AG09309 (cell line): ENCODE measurements around the gene NATD1.

ENCODE experiments used
- DNase-seq: peaks from one replicate; pipeline ENCODE4 v3.0.0-alpha.2; 2010; ENCODE audit warnings: low read depth
- H3K4me3 ChIP-seq: 2 replicates; pipeline ENCODE4 v1.5.1; 2011; ENCODE audit warnings: mild to moderate bottlenecking, low read depth, low read length, moderate library complexity; ENCODE audit not compliant: control insufficient read depth
- TF ChIP-seq, protein P1 (sequence below): IDR thresholded peaks from 2 replicates; pipeline ENCODE4 v1.5.1; 2011; ENCODE audit warnings: mild to moderate bottlenecking, low read depth, low read length, inconsistent platforms; ENCODE audit not compliant: insufficient read depth, control insufficient read depth; ENCODE audit errors: missing control alignments

NATD1 gene

GRCh38 chr17:21279582-21279981 is 26.4 kb upstream of the NATD1 start:
- TF ChIP-seq, protein P1, sequence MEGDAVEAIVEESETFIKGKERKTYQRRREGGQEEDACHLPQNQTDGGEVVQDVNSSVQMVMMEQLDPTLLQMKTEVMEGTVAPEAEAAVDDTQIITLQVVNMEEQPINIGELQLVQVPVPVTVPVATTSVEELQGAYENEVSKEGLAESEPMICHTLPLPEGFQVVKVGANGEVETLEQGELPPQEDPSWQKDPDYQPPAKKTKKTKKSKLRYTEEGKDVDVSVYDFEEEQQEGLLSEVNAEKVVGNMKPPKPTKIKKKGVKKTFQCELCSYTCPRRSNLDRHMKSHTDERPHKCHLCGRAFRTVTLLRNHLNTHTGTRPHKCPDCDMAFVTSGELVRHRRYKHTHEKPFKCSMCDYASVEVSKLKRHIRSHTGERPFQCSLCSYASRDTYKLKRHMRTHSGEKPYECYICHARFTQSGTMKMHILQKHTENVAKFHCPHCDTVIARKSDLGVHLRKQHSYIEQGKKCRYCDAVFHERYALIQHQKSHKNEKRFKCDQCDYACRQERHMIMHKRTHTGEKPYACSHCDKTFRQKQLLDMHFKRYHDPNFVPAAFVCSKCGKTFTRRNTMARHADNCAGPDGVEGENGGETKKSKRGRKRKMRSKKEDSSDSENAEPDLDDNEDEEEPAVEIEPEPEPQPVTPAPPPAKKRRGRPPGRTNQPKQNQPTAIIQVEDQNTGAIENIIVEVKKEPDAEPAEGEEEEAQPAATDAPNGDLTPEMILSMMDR, result no peak
- DNase-seq, result no peak
- H3K4me3 ChIP-seq, result no peak overlapping the region

- no peak overlapping the region for H3K4me3 ChIP-seq
- TF ChIP-seq, protein P1, result no peak
- DNase-seq, result no peak
Measured at GRCh38 chr17:21279198-21279535, 26.0 kb upstream of the NATD1 start.

DNA sequence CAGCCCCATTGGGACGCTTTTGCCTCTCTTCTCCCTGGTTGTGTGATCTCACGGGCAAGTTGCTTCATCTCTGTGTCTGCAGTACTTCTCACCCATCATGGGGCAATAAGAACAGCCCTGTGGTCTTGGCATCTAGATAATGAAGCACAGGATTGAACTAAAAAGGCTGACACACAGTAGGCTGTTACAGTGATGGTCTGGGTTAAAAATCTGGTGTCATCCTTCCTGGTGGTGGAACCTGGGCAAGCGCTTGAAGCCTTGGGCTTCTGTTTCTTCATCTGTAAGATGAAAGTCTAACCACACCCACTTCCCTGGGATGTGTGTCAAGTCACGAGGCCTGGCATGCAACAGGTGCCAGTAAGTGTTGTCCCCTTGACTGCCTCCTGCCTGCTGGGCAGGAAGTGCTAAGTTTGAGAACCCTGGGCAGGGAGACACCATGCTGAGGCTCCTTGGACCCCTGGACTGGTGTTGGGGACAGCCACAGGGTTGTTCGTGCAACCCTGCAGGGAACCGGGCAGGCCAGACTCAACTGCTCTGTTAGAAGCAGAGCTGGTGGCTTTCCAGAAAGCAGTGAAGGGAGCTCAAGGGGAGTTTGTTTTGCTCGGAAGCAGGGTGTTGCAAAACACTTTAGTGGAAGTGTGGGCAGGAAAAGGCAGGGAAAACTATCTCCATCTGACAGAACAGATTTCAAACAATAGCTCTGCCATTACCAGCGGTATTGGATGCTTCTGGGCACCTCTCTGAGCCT is 25.4 kb upstream of the NATD1 start:
- no peak overlapping the region for H3K4me3 ChIP-seq
- TF ChIP-seq, protein P1, result no peak
- DNase-seq, result no peak

DNA sequence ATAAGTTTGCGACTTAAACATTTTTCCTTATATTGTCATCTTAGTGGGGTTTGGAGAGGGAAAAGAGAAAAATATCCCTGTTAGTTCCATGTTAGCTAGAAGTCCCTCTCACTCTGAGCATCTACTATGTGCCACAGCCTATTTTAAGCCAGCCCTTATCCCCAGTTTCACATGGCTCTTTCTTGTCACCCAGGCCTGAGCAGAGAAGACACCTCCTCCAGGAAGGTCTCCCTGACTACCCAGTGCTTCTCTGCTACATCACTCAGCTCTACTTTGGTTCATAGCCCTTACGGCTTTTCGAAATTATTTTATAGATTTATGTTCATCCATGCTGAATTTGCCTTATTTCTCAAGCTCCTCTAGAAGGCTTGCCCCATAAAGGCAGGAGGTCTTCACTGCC is 24.1 kb upstream of the NATD1 start:
- DNase-seq, result no peak
- no peak overlapping the region for H3K4me3 ChIP-seq
- TF ChIP-seq, protein P1, result no peak

GRCh38 chr17:21276264-21276588 is 23.0 kb upstream of the NATD1 start:
- DNase-seq, result no peak
- H3K4me3 ChIP-seq, result peak overlapping the region; percentile 59
- TF ChIP-seq, protein P1, result no peak

GRCh38 chr17:21275579-21276263 is 22.5 kb upstream of the NATD1 start:
- TF ChIP-seq, protein P1, result no peak
- no peak for DNase-seq
- peak overlapping the region; percentile 59 for H3K4me3 ChIP-seq
